Liver (tissue), 9 donors: Measurements from ENCODE around the gene PTPN14. TPM values are rescaled to one million over a fixed set of nuclear protein-coding genes. Genes with fewer than 3 reads are reported as not detected.

Experiments
- DNase-seq: peaks from one replicate; pipeline ENCODE4 v3.0.0-alpha.2; 2017; ENCODE audit warnings: low spot score
- H3K27ac ChIP-seq, 2 donors: one replicate each; pipeline ENCODE4 v1.7.0; 2013; ENCODE audit warnings: inconsistent platforms in 2 of 2, low read length in 2 of 2, control low read depth in 1 of 2, low read depth in 1 of 2, mild to moderate bottlenecking in 1 of 2
- H3K27me3 ChIP-seq, 4 donors: one replicate each; pipeline versions ENCODE4 v1.6.1 to v1.7.0; 2013; ENCODE audit warnings: low read length in 3 of 4, inconsistent platforms in 1 of 4, mild to moderate bottlenecking in 1 of 4, moderate library complexity in 1 of 4; ENCODE audit not compliant: control insufficient read depth in 4 of 4, insufficient read depth in 4 of 4
- H3K36me3 ChIP-seq, 4 donors: one replicate each; pipeline versions ENCODE4 v1.6.1 to v1.7.0; 2013; ENCODE audit warnings: low read length in 3 of 4, mild to moderate bottlenecking in 3 of 4, low read depth in 1 of 4, moderate library complexity in 1 of 4; ENCODE audit not compliant: control insufficient read depth in 4 of 4, insufficient read depth in 3 of 4
- H3K4me1 ChIP-seq, 4 donors: one replicate each; pipeline versions ENCODE4 v1.6.1 to v1.7.0; 2013; ENCODE audit warnings: low read length in 3 of 4, mild to moderate bottlenecking in 3 of 4, moderate library complexity in 1 of 4; ENCODE audit not compliant: control insufficient read depth in 4 of 4, insufficient read depth in 4 of 4
- H3K4me3 ChIP-seq, 3 donors: one replicate each; pipeline versions ENCODE4 v1.6.1 to v1.7.0; 2013; ENCODE audit warnings: low read length in 3 of 3, control low read depth in 1 of 3, low read depth in 1 of 3, mild to moderate bottlenecking in 1 of 3
- H3K9ac ChIP-seq, 2 donors: one replicate each; pipeline ENCODE4 v1.7.0; 2013; ENCODE audit warnings: low read length in 2 of 2, mild to moderate bottlenecking in 2 of 2, moderate library complexity in 2 of 2, control low read depth in 1 of 2, low read depth in 1 of 2
- H3K9me3 ChIP-seq, 4 donors: one replicate each; pipeline versions ENCODE4 v1.6.1 to v1.7.0; 2013; ENCODE audit warnings: low read length in 3 of 4; ENCODE audit not compliant: control insufficient read depth in 4 of 4
- EGR1 ChIP-seq, 2 donors: IDR thresholded peaks; 2 replicates each; pipeline ENCODE4 v1.6.1; 2016 to 2018; ENCODE audit warnings: antibody characterized with exemption in 2 of 2, low read depth in 2 of 2
- FOXA2 ChIP-seq: IDR thresholded peaks from 2 replicates; pipeline ENCODE4 v1.6.1; 2016; ENCODE audit warnings: antibody characterized with exemption
- GABPA ChIP-seq, 2 donors: IDR thresholded peaks in 1 of 2; conservative IDR thresholded peaks in 1 of 2; 2 replicates each; pipeline ENCODE4 v1.6.1; 2016; ENCODE audit warnings: antibody characterized with exemption in 2 of 2, mild to moderate bottlenecking in 1 of 2, moderate library complexity in 1 of 2
- HNF4G ChIP-seq: IDR thresholded peaks from 2 replicates; pipeline ENCODE4 v1.6.1; 2016; ENCODE audit warnings: antibody characterized with exemption
- RAD21 ChIP-seq, 2 donors: IDR thresholded peaks; 2 replicates each; pipeline ENCODE4 v1.6.1; 2016; ENCODE audit warnings: antibody characterized with exemption in 2 of 2, mild to moderate bottlenecking in 2 of 2
- WGBS: extraction: QIAGEN DNeasy Blood & Tissue Kit; methylation state at CpG from one replicate; pipeline ENCODE4 v1.1.7; 2013; 5-methylcytosine and 5-hydroxymethylcytosine counted together
- polyA plus RNA-seq, 2 donors: library from polyadenylated mRNA; stranded (reverse) in 1 of 2; unstranded in 1 of 2; fragments of 200-250 nt in 1 of 2; fragments of >200 nt in 1 of 2; fragmentation: Nextera tagmentation in 1 of 2; extraction: Ambion mirVana in 1 of 2; gene quantifications; one replicate each; pipeline versions ENCODE4 v1.2.1 to v1.2.3, GENCODE V29; 2013 to 2015
- total RNA-seq, 2 donors: library from RNA; depleted of rRNA; stranded (reverse); fragments of >200 nt; gene quantifications; one replicate each; pipeline ENCODE4 v1.2.3, GENCODE V29; 2014
- TF ChIP-seq, protein P1 (sequence below): fragments of 150-350 bp; IDR thresholded peaks from 2 replicates; pipeline ENCODE4 v1.5.1; 2017; ENCODE audit warnings: improper control_type of control experiment, low read depth, low read length; ENCODE audit not compliant: missing input control
- TF ChIP-seq, protein P2 (sequence below): IDR thresholded peaks from 2 replicates; pipeline ENCODE4 v1.6.1; 2016; ENCODE audit warnings: antibody characterized with exemption
- donor health status: healthy.
- donor health status: healthy.
- donor health status: healthy.
- donor health status: healthy.
- donor health status: healthy.

The PTPN14 gene
- total and polyA plus RNA-seq, 4 donors, result 0.54 to 3.2 (median 1.5) TPM

DNA sequence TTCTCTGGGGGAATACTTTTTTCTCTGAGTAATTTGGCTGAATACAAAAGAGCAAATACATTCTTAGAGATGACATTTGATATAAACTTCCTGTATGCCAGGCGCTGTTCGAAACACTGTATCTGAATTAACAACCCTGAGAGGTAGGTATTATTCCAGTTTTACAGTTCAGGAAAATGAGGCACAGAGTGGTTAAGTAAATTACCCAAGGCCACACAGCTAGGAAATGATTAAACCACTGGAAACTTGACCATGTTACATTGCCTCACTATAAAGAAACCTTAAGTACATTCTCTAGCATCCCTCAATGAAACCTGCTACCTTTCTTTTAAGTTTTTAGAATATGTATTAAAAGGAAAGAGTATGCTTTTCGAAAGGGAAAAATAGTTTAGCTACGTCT lies 215.8 kb downstream of the PTPN14 start:
- H3K27ac ChIP-seq, result no peak overlapping the region
- WGBS, result 97% methylated on average over 4 of the region's 4 CpGs

DNA sequence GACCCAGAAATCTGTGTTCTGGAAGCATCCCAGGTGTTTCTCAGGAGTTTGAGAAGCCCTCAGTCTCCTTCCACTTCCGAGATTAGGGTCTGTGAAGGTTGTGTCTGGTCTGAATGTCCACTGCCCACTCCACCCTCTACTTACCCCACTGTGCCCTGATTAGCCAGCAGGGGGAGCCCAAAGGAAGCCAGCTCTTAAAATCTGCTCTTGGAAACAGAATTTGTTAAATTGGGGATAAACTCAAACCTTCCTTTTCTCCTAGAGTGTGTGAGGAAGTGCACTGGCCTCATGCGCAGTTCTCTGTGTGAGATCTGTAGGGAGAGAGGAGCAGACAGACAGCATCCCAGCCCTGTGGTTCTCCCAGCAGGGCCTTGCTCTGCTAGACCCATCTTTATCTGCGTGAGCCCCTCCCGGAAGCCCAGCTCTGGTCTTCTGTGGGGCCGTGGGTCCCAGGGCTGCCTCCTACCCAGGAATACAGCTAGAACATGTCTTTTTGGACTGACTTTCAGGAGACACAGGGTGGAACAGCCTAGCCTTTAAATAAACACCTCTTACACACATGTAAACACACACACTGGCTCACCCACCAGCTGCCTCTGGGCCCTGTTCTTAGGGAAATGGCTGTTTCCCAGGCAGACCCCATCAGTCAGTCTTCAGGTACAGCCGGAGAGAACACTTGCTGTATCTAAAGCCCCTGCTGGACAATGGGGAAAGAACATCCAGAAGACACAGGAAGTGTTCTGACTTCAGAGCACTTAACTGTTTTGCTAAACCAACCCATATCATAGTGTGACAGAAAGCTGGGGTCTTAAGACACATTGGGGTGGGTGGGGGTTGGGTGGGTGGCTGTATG lies 218.2 kb downstream of the PTPN14 start:
- DNase-seq, result peak; percentile 67
- peak; percentile 74 to 83 for TF ChIP-seq RAD21 (IDR thresholded peaks at IDR 0.05)
- TF ChIP-seq, protein P1, sequence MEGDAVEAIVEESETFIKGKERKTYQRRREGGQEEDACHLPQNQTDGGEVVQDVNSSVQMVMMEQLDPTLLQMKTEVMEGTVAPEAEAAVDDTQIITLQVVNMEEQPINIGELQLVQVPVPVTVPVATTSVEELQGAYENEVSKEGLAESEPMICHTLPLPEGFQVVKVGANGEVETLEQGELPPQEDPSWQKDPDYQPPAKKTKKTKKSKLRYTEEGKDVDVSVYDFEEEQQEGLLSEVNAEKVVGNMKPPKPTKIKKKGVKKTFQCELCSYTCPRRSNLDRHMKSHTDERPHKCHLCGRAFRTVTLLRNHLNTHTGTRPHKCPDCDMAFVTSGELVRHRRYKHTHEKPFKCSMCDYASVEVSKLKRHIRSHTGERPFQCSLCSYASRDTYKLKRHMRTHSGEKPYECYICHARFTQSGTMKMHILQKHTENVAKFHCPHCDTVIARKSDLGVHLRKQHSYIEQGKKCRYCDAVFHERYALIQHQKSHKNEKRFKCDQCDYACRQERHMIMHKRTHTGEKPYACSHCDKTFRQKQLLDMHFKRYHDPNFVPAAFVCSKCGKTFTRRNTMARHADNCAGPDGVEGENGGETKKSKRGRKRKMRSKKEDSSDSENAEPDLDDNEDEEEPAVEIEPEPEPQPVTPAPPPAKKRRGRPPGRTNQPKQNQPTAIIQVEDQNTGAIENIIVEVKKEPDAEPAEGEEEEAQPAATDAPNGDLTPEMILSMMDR, result peak; percentile 68
- TF ChIP-seq GABPA (IDR thresholded peaks at IDR 0.05 in 1 of 2, conservative IDR thresholded peaks at IDR 0.05 in 1 of 2), result no peak
- Histone ChIP-seq H3K27me3 (no peaks in the 10 kb centered on the region), H3K27ac (no peak overlapping the region), H3K4me3 (no peak overlapping the region), H3K9me3 (no peaks in the 10 kb centered on the region), H3K9ac (no peak overlapping the region), H3K36me3 (peaks cover 0 to 8% (median 4%) of the 10 kb centered on the region in 4 donors), H3K4me1 (peaks cover 0 to 6% (median 3%) of the 10 kb centered on the region in 4 donors)
- WGBS, result 83% methylated on average over 6 of the region's 6 CpGs

More for the DNA sequence above, 215.8 kb downstream of the PTPN14 start:
- DNase-seq, result no peak
- TF ChIP-seq, protein P2, sequence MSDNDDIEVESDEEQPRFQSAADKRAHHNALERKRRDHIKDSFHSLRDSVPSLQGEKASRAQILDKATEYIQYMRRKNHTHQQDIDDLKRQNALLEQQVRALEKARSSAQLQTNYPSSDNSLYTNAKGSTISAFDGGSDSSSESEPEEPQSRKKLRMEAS, result no peak
- TF ChIP-seq EGR1 (IDR thresholded peaks at IDR 0.05; ENCODE audit: low read depth in 2 of 2) (no peak), FOXA2 (no peak), GABPA (IDR thresholded peaks at IDR 0.05 in 1 of 2, conservative IDR thresholded peaks at IDR 0.05 in 1 of 2) (no peak), HNF4G (no peak)
- H3K4me3 ChIP-seq, result no peak overlapping the region
- no peaks in the 10 kb centered on the region for H3K27me3 ChIP-seq
- H3K36me3 ChIP-seq, result peaks cover 0 to 10% (median 2%) of the 10 kb centered on the region in 4 donors
- no peak overlapping the region for H3K9ac ChIP-seq
- no peaks in the 10 kb centered on the region for H3K9me3 ChIP-seq
- H3K4me1 ChIP-seq, result peaks cover 0 to 1% (median 0%) of the 10 kb centered on the region in 4 donors

DNA sequence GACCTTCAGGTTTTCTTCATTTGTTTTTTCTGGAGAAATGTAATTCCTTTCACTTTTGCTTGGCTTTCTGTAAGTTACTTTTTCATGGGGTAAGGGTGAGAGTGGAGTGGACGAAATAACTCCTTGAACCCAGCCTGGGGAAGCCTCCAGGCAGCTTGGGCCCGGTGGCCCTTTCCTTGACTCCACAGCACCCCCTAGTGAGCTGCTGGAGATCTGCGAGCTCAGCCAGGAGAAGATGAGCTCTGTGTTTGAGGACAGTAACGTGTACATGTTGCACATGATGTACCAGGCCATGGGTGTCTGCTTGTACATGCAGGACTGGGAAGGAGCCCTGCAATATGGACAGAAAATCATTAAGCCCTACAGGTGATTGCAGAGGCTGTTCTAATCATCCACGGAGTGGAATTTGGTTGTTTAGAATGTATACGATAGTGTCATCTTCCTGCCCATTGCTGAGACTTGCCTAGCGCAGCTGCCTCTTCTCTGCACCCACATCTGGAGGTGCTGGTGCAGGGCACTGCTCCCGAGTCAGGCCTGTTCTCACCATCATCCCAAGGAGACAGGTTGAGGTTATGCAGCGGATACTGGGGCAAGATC lies 219.5 kb downstream of the PTPN14 start:
- TF ChIP-seq RAD21 (IDR thresholded peaks at IDR 0.05), result peak; percentile 67 to 79
- TF ChIP-seq HNF4G, result no peak
- TF ChIP-seq, protein P1, result peak; percentile 66
- Histone ChIP-seq H3K36me3 (peaks cover 0 to 7% (median 4%) of the 10 kb centered on the region in 4 donors), H3K27ac (no peak overlapping the region), H3K4me3 (no peak overlapping the region), H3K9me3 (no peaks in the 10 kb centered on the region), H3K9ac (no peak overlapping the region), H3K27me3 (no peaks in the 10 kb centered on the region), H3K4me1 (peaks cover 0 to 9% (median 5%) of the 10 kb centered on the region in 4 donors)
- peak; percentile 57 for DNase-seq
- WGBS, result 81% methylated on average over 9 of the region's 9 CpGs
